ENCODE measurements around the gene HCN3. TPM values are rescaled to one million over a fixed set of nuclear protein-coding genes. Genes with fewer than 3 reads are reported as not detected.

The HCN3 gene
- total RNA-seq, 4 donors from 2014 or later: 0.18 to 1.5 (median 1.1) TPM

- ATAC-seq (no peak), DNase-seq (no peak)
- H3K4me3 ChIP-seq: no peak overlapping the region
- in situ Hi-C loops (cut with MboI; ENCODE audit: low sequenced_read_pairs in 4 of 4): loop anchor here in 1 of 4 donors (10.0 kb wide), 1 partner anchor 52 kb away; no protein-coding TSS in a partner anchor
- no peaks in the 10 kb centered on the region for H3K9me3 ChIP-seq
- no peak for TF ChIP-seq POLR2A (IDR thresholded peaks at IDR 0.05)
- TF ChIP-seq CTCF (IDR thresholded peaks at IDR 0.05 in 4 of 5, conservative IDR thresholded peaks at IDR 0.05 in 1 of 5): no peak
- intact Hi-C loops (cut with DNase I; ENCODE audit: low total_unique reads): no loop called here
- peak overlapping the region; percentile 79 to 90 (median 88) for H3K27ac ChIP-seq
- H3K4me1 ChIP-seq: peaks cover 30 to 35% of the 10 kb centered on the region in 2 donors
- H3K36me3 ChIP-seq: peaks cover 0 to 70% of the 10 kb centered on the region in 2 donors
- no peaks in the 10 kb centered on the region for H3K27me3 ChIP-seq
Observed at GRCh38 chr1:155263067-155263466, 14.2 kb upstream of the HCN3 start.

GRCh38 chr1:155266553-155266952, 10.7 kb upstream of the HCN3 start:
- Histone ChIP-seq H3K9me3 (no peaks in the 10 kb centered on the region), H3K36me3 (peaks cover 0 to 87% of the 10 kb centered on the region in 2 donors), H3K27ac (peak overlapping the region in 3 of 4 donors; percentile 61 to 64 (median 63)), H3K4me1 (peaks cover 22 to 33% of the 10 kb centered on the region in 2 donors), H3K4me3 (no peak overlapping the region), H3K27me3 (no peaks in the 10 kb centered on the region)
- intact Hi-C loops (cut with DNase I; ENCODE audit: low total_unique reads): no loop called here
- DNase-seq (no peak), ATAC-seq (no peak)
- in situ Hi-C loops (cut with MboI; ENCODE audit: low sequenced_read_pairs in 4 of 4): loop anchor here in 1 of 4 donors (10.0 kb wide), 1 partner anchor 48 kb away; no protein-coding TSS in a partner anchor
- TF ChIP-seq POLR2A (IDR thresholded peaks at IDR 0.05) (no peak), CTCF (IDR thresholded peaks at IDR 0.05 in 4 of 5, conservative IDR thresholded peaks at IDR 0.05 in 1 of 5) (no peak)

DNA sequence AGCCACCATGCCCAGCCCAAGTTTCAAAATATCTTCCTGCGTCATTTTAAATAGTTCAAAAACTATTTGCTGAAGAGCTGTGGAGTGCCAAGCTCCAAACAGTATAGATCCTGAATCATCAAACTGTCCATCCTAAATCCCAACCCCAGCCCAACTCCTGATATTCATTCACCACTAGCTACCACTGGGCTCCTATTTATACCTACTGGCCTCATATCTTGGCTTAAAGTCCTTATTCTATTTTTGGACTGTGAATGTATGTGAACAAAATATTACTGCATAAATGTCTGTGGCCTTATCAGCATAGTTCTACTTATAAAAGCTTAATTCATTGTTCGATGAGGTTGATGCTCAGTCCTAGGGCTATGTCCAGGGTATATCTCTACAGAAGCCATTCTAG, 9.9 kb upstream of the HCN3 start:
- H3K27ac ChIP-seq: peak overlapping the region; percentile 61 to 75 (median 64)
- peaks cover 30 to 40% of the 10 kb centered on the region in 2 donors for H3K4me1 ChIP-seq
- no peaks in the 10 kb centered on the region for H3K9me3 ChIP-seq
- intact Hi-C loops (cut with DNase I; ENCODE audit: low total_unique reads): no loop called here
- peak; percentile 67 to 86 for ATAC-seq
- in situ Hi-C loops (cut with MboI; ENCODE audit: low sequenced_read_pairs in 4 of 4): loop anchor here in 1 of 4 donors (10.0 kb wide), 1 partner anchor 47 kb away; no protein-coding TSS in a partner anchor
- DNase-seq: no peak
- H3K4me3 ChIP-seq: no peak overlapping the region
- TF ChIP-seq CTCF (IDR thresholded peaks at IDR 0.05 in 4 of 5, conservative IDR thresholded peaks at IDR 0.05 in 1 of 5) (no peak), POLR2A (IDR thresholded peaks at IDR 0.05) (no peak)
- H3K36me3 ChIP-seq: peaks cover 0 to 89% of the 10 kb centered on the region in 2 donors
- H3K27me3 ChIP-seq: no peaks in the 10 kb centered on the region

DNA sequence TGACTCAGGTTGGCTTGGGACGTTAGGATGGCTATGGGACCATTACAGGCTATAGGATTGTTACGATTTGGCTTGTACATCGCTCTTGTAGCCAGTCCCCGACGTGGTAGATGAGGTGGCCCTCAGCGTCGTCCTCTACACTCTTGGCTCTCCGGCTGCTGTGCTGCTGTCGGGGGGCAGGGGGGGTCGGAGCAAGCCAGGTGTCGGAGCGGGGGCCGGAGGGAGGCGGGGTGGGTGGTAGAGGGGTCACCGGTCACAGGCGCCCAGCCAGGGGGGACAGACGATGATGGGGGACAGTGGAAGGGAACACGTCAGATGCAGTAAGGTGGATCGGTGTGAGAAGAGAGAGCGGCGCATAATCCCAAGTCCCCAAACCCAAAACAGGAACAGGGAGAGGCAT, 8.6 kb upstream of the HCN3 start:
- Histone ChIP-seq H3K27me3 (no peaks in the 10 kb centered on the region), H3K4me3 (no peak overlapping the region), H3K27ac (peak overlapping the region in 1 of 4 donors; percentile 64), H3K9me3 (no peaks in the 10 kb centered on the region), H3K4me1 (peaks cover 27 to 35% of the 10 kb centered on the region in 2 donors), H3K36me3 (peaks cover 0 to 81% of the 10 kb centered on the region in 2 donors)
- ATAC-seq: no peak
- DNase-seq: no peak
- in situ Hi-C loops (cut with MboI; ENCODE audit: low sequenced_read_pairs in 4 of 4): loop anchor here in 1 of 4 donors (10.0 kb wide), 1 partner anchor 46 kb away; no protein-coding TSS in a partner anchor
- intact Hi-C loops (cut with DNase I; ENCODE audit: low total_unique reads): no loop called here
- TF ChIP-seq CTCF (IDR thresholded peaks at IDR 0.05 in 4 of 5, conservative IDR thresholded peaks at IDR 0.05 in 1 of 5) (no peak), POLR2A (IDR thresholded peaks at IDR 0.05) (no peak)
